ENCODE data around the gene SLC22A23. TPM values are rescaled to one million over a fixed set of nuclear protein-coding genes. Genes with fewer than 3 reads are reported as not detected.

The SLC22A23 gene
- total RNA-seq, 1 donor from 2014 or later: 27.8 TPM

- peaks cover 16% of the 10 kb centered on the region for H3K4me1 ChIP-seq
- H3K4me3 ChIP-seq: no peak overlapping the region
- no peak overlapping the region for H3K27ac ChIP-seq
- H3K36me3 ChIP-seq: no peaks in the 10 kb centered on the region
- TF ChIP-seq CTCF (IDR thresholded peaks at IDR 0.05): no peak
- H3K9me3 ChIP-seq: no peaks in the 10 kb centered on the region
- no peak for DNase-seq
- H3K27me3 ChIP-seq (ENCODE audit: low read depth): peaks cover under 1% of the 10 kb centered on the region
- no peak for ATAC-seq
- intact Hi-C loops (cut with DNase I): no loop called here
These were observed 7.0 kb downstream of the SLC22A23 start for GRCh38 chr6:3449750-3450305.

- DNase-seq: no peak
- Histone ChIP-seq H3K27me3 (ENCODE audit: low read depth) (no peaks in the 10 kb centered on the region), H3K27ac (no peak overlapping the region), H3K9me3 (no peaks in the 10 kb centered on the region), H3K36me3 (no peaks in the 10 kb centered on the region), H3K4me3 (no peak overlapping the region), H3K4me1 (peaks cover 11% of the 10 kb centered on the region)
- no peak for TF ChIP-seq CTCF (IDR thresholded peaks at IDR 0.05)
- intact Hi-C loops (cut with DNase I): no loop called here
- ATAC-seq: no peak
These were observed 7.5 kb downstream of the SLC22A23 start for GRCh38 chr6:3449321-3449720.

DNA sequence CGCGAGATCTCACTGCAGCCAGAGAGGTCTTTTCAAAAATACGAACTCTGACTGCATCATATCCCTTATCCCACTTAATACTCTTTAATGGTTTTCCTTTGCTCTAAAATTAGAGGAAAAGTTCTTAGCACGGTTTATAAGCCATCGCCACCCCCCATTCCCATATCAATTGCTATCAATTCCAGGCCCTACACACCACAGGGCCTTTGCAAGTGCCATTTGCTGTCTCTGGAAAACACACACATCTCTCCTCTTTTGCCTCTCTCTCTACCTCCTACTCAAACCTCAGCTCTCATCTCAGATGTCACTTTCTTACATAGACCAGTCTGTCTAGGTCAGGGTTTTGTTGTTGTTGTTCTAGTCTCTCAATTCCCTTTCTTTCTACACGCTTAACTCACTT, 9.8 kb downstream of the SLC22A23 start:
- intact Hi-C loops (cut with DNase I): no loop called here
- TF ChIP-seq CTCF (IDR thresholded peaks at IDR 0.05): no peak
- DNase-seq: no peak
- H3K27ac ChIP-seq: no peak overlapping the region
- H3K4me1 ChIP-seq: peaks cover 10% of the 10 kb centered on the region
- no peaks in the 10 kb centered on the region for H3K36me3 ChIP-seq
- no peak overlapping the region for H3K4me3 ChIP-seq
- H3K27me3 ChIP-seq (ENCODE audit: low read depth): no peaks in the 10 kb centered on the region
- no peak for ATAC-seq
- H3K9me3 ChIP-seq: no peaks in the 10 kb centered on the region

GRCh38 chr6:3446184-3446583, 10.7 kb downstream of the SLC22A23 start:
- TF ChIP-seq CTCF (IDR thresholded peaks at IDR 0.05): no peak
- Histone ChIP-seq H3K36me3 (no peaks in the 10 kb centered on the region), H3K27me3 (ENCODE audit: low read depth) (no peaks in the 10 kb centered on the region), H3K4me3 (no peak overlapping the region), H3K9me3 (no peaks in the 10 kb centered on the region), H3K27ac (no peak overlapping the region), H3K4me1 (peaks cover 10% of the 10 kb centered on the region)
- intact Hi-C loops (cut with DNase I): no loop called here
- no peak for ATAC-seq
- DNase-seq: no peak

DNA sequence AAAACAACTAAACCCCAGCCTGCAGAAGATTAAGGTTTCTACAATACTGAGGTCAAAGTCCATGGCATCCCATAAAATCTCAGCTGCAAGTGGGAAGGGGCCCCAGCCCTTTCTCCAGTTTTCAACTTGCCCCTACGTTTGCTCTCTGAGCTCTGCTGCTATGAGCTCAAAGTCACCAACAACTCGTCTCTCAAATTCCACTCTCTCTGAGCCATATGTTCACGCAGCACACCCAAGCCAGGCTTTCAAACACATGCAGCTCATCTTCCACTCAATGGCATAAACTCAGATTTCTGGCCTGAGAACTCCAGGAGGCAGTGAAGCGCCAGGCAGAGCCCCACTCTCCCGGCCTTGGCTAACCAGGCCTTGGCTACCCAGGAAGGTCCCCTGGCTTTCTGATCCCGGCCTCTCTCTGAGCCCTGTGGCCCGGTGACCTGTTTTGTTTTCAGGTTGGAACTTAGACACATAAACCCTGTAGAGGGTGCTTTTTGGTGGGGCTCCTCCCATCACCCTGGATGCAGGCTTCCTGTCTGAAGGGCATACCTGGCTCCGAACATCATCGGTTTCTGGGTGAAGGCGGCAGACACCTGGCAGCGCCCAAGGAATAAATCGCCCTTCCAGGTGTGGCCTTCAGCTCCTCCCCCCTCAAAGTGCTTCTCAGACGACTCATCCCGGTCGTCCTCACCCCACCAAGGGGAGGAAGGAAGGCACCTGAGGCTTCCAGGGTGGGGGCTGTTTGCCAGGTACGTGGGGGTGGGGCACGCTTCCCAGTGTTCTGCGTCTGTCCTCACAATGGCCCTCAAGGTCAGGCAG, 12.4 kb downstream of the SLC22A23 start:
- ATAC-seq: no peak
- TF ChIP-seq CTCF (IDR thresholded peaks at IDR 0.05): no peak
- intact Hi-C loops (cut with DNase I): no loop called here

More for the DNA sequence above, 12.4 kb downstream of the SLC22A23 start:
- H3K27ac ChIP-seq: no peak overlapping the region
- H3K36me3 ChIP-seq: no peaks in the 10 kb centered on the region
- H3K4me1 ChIP-seq: peaks cover 10% of the 10 kb centered on the region
- no peak for DNase-seq
- H3K9me3 ChIP-seq: no peaks in the 10 kb centered on the region
- no peaks in the 10 kb centered on the region for H3K27me3 ChIP-seq (ENCODE audit: low read depth)
- no peak overlapping the region for H3K4me3 ChIP-seq
